ENCODE results near the gene PDZD7. TPM values are rescaled to one million over a fixed set of nuclear protein-coding genes. Genes with fewer than 3 reads are reported as not detected.
A peak's percentile ranks its signal among the peaks of the same experiment; 100 is the strongest.

Gene PDZD7
- total RNA-seq, 1 experiment from 2014 or later, result 1.8 TPM

- H3K9me3 ChIP-seq (ENCODE audit: control insufficient read depth, insufficient read depth, low read depth, low read length), result no peaks in the 10 kb centered on the region
- no peaks in the 10 kb centered on the region for H3K27me3 ChIP-seq (ENCODE audit: control insufficient read depth, insufficient read depth, low read length)
- DNase-seq (ENCODE audit: low read depth, low spot score), result no peak
- H3K4me3 ChIP-seq (ENCODE audit: low read depth in 2 of 2, low read length in 2 of 2), result no peak overlapping the region
- no TSS peak for BruUV-seq (replicated peaks)
- intact Hi-C loops (cut with micrococcal nuclease; ENCODE audit: unreplicated experiment) (loop anchor here (10.0 kb wide), 1 partner anchor 103 kb away; no protein-coding TSS in a partner anchor), in situ Hi-C loops (cut with HindIII; ENCODE audit: low pct_unique_long_range_greater_than_20kb, low sequenced_read_pairs) (no loop called here)
- H3K27ac ChIP-seq (ENCODE audit: low read length), result no peak overlapping the region
- ChIA-PET CTCF (interaction anchor here (0.5 to 4.6 kb wide), 25 partner anchors 10 to 1911 kb away, joined by 3 to 49 read pairs (median 9); partner anchors contain the start of gene KAZALD1), POLR2A (interaction anchor here (0.7 to 1.0 kb wide), 2 partner anchors 10 to 453 kb away, joined by 3 to 17 read pairs; no protein-coding TSS in a partner anchor)
- H3K4me1 ChIP-seq (ENCODE audit: control insufficient read depth, insufficient read depth, low read length), result peaks cover 21% of the 10 kb centered on the region
- TF ChIP-seq CTCF (IDR thresholded peaks at IDR 0.05) (peak; percentile 95), SIN3A (IDR thresholded peaks at IDR 0.05; ENCODE audit: borderline replicate concordance, insufficient read depth, low read depth, low read length) (no peak)
- no peaks in the 10 kb centered on the region for H3K36me3 ChIP-seq (ENCODE audit: control insufficient read depth, insufficient read depth, low read length)
- peak; percentile 81 for ATAC-seq
Measured at GRCh38 chr10:101041252-101041761, 10.4 kb upstream of the PDZD7 start.

DNA sequence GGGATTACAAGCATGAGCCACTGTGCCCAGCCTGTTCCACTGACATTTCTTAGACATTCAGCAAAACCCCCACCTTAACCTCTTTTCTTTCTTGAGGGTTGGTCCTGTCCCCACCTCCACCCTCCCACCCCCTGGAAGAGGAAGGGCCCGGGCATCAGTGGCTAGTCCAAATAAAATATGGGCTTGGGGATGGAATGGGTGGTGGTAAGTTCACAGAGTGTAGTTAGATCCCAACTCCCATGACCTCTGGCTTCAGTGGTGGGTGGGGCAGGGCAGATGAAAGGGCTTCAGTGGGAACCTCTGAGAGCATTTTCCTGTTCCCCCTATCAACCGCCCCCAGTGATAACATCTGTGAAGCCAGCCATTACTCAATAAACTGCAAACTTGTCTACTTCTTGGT lies 9.9 kb upstream of the PDZD7 start:
- in situ Hi-C loops (cut with HindIII; ENCODE audit: low pct_unique_long_range_greater_than_20kb, low sequenced_read_pairs), result no loop called here
- ATAC-seq, result no peak; the same call in 1 of the 2 replicates

More for the DNA sequence above, 9.9 kb upstream of the PDZD7 start:
- H3K36me3 ChIP-seq (ENCODE audit: control insufficient read depth, insufficient read depth, low read length), result no peaks in the 10 kb centered on the region
- no peaks in the 10 kb centered on the region for H3K9me3 ChIP-seq (ENCODE audit: control insufficient read depth, insufficient read depth, low read depth, low read length)
- DNase-seq (ENCODE audit: low read depth, low spot score), result no peak
- no peaks in the 10 kb centered on the region for H3K27me3 ChIP-seq (ENCODE audit: control insufficient read depth, insufficient read depth, low read length)
- peaks cover 21% of the 10 kb centered on the region for H3K4me1 ChIP-seq (ENCODE audit: control insufficient read depth, insufficient read depth, low read length)
- CTCF ChIA-PET, result interaction anchor here (0.6 to 4.6 kb wide), 18 partner anchors 9 to 275 kb away, joined by 3 to 49 read pairs (median 10); no protein-coding TSS in a partner anchor
- POLR2A ChIA-PET, result interaction anchor here (0.7 kb wide), 1 partner anchor 453 kb away, joined by 17 read pairs; no protein-coding TSS in a partner anchor
- TF ChIP-seq SIN3A (IDR thresholded peaks at IDR 0.05; ENCODE audit: borderline replicate concordance, insufficient read depth, low read depth, low read length) (no peak), CTCF (IDR thresholded peaks at IDR 0.05) (no peak), POLR2AphosphoS5 (IDR thresholded peaks at IDR 0.05; ENCODE audit: low read depth, low read length) (no peak), TCF7L2 (IDR thresholded peaks at IDR 0.05; ENCODE audit: low read depth, low read length) (no peak)
- TF ChIP-seq, protein P1, sequence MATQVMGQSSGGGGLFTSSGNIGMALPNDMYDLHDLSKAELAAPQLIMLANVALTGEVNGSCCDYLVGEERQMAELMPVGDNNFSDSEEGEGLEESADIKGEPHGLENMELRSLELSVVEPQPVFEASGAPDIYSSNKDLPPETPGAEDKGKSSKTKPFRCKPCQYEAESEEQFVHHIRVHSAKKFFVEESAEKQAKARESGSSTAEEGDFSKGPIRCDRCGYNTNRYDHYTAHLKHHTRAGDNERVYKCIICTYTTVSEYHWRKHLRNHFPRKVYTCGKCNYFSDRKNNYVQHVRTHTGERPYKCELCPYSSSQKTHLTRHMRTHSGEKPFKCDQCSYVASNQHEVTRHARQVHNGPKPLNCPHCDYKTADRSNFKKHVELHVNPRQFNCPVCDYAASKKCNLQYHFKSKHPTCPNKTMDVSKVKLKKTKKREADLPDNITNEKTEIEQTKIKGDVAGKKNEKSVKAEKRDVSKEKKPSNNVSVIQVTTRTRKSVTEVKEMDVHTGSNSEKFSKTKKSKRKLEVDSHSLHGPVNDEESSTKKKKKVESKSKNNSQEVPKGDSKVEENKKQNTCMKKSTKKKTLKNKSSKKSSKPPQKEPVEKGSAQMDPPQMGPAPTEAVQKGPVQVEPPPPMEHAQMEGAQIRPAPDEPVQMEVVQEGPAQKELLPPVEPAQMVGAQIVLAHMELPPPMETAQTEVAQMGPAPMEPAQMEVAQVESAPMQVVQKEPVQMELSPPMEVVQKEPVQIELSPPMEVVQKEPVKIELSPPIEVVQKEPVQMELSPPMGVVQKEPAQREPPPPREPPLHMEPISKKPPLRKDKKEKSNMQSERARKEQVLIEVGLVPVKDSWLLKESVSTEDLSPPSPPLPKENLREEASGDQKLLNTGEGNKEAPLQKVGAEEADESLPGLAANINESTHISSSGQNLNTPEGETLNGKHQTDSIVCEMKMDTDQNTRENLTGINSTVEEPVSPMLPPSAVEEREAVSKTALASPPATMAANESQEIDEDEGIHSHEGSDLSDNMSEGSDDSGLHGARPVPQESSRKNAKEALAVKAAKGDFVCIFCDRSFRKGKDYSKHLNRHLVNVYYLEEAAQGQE (IDR thresholded peaks at IDR 0.05; ENCODE audit: insufficient read depth in 1 of 2, low read depth in 2 of 2, low read length in 1 of 2), result no peak
- no peak overlapping the region for H3K4me3 ChIP-seq (ENCODE audit: low read depth in 2 of 2, low read length in 2 of 2)
- BruUV-seq (replicated peaks), result no TSS peak
- no peak overlapping the region for H3K27ac ChIP-seq (ENCODE audit: low read length)
- intact Hi-C loops (cut with micrococcal nuclease; ENCODE audit: unreplicated experiment), result loop anchor here (10.0 kb wide), 1 partner anchor 104 kb away; no protein-coding TSS in a partner anchor
